GM12874 (cell line): ENCODE data around the gene NOP14.

ENCODE experiments used
- CTCF ChIP-seq: IDR thresholded peaks from 2 replicates; pipeline ENCODE4 v1.5.1; 2011; ENCODE audit warnings: low read depth, mild to moderate bottlenecking, control low read depth, low read length, moderate library complexity; ENCODE audit not compliant: insufficient read depth

The NOP14 gene

GRCh38 chr4:2902126-2902525 lies 61.1 kb downstream of the NOP14 start:
- TF ChIP-seq CTCF = no peak

- no peak for TF ChIP-seq CTCF
Observed at GRCh38 chr4:2901186-2901585, 62.0 kb downstream of the NOP14 start.

GRCh38 chr4:2900741-2901140 lies 62.5 kb downstream of the NOP14 start:
- TF ChIP-seq CTCF = no peak

- TF ChIP-seq CTCF = no peak
Observed at GRCh38 chr4:2898001-2898400, 65.2 kb downstream of the NOP14 start.

GRCh38 chr4:2893772-2894171 lies 69.4 kb downstream of the NOP14 start:
- TF ChIP-seq CTCF = no peak

GRCh38 chr4:2891294-2891693 lies 71.9 kb downstream of the NOP14 start:
- no peak for TF ChIP-seq CTCF

GRCh38 chr4:2888886-2889285 lies 74.3 kb downstream of the NOP14 start:
- no peak for TF ChIP-seq CTCF
